Germinal center (tissue), 1 donor: ENCODE measurements around the gene ABRAXAS1.

ENCODE experiments used
- DNase-seq: peaks from one replicate; pipeline ENCODE4 v3.0.0; 2012; ENCODE audit warnings: mixed read lengths, low spot score

Gene ABRAXAS1

DNA sequence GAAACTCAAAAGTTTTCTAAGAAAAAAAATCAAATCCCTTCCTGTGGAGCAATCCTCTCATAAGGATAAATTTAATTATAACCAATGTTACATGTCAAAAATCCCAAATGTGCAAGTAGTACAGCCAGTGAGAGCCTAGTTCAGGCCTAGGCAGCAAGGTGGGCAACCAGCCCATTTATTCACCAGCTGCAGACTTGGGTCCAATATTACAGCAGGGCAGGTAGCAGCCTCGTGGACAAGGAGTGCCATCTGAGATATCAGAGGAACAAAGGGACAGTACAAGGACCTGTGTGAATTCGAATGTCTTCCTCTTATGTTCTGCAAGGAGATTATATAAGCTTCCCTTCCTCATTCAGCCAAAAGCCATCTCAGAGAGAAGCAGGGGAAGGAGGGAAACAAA lies 35.9 kb downstream of the ABRAXAS1 start:
- no peak for DNase-seq

- peak; percentile 5 for DNase-seq
Measured at GRCh38 chr4:83440899-83441298, 44.0 kb downstream of the ABRAXAS1 start.

GRCh38 chr4:83440148-83440814 lies 44.6 kb downstream of the ABRAXAS1 start:
- peak; percentile 61 for DNase-seq

DNA sequence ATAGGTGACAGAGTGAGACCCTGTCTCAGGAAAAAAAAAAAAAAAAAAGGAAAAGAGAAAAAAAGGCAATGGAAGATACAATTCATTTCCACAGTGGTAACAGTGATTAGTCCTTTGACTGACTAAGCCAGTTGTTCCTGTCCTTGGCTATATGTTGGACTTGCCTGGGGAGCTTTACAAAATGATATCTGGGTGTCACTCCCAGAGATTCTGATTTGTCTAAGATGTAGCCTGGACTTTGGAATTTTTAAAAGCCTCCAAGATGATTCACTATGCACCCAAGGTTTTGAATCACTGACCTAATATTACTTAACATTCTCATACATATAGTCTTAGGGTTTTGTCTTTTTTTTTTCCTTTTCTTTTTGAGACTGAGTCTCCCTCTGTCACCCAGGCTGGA lies 46.2 kb downstream of the ABRAXAS1 start:
- DNase-seq = no peak

DNA sequence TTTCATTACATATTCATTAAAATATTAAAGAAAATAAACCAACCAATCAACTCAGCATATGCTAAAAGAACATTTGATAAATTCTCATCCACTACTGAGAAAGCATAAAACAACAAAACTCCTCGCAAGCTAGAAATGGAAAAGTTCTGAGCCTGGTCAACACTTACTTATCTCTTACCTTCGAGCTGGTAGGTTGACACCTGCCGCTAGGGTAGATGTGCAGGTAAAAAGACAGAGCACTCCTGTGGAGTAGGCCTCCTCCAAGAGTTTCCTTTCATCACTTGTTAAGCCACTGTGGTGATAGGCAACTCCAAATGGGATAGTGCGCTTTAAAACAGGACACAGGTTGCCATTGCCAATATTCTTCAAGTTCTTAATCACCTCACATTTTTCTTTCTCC lies 48.2 kb downstream of the ABRAXAS1 start:
- no peak for DNase-seq

DNA sequence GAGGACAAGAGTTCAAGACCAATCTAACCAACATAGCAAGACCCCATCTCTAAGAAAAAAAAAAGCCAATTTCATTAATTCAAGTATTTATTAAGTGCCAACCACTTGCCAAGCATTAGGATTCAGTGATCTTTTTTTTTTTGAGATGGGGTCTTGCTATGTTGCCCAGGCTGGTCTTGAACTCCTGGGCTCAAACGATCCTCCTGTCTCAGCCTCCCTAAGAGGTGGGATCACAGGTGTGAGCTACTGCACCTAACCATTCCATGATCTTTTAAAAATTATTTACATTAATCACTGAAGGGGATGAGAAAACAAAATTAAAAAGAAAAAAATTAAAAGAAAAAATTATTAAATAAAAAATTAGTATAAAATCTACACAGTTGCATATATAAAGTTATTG lies 53.7 kb downstream of the ABRAXAS1 start:
- DNase-seq = no peak

- DNase-seq = no peak
Measured at GRCh38 chr4:83418211-83418610, 66.7 kb downstream of the ABRAXAS1 start.

- DNase-seq = no peak
Measured at GRCh38 chr4:83417566-83417965, 67.3 kb downstream of the ABRAXAS1 start.

GRCh38 chr4:83413676-83414075 lies 71.2 kb downstream of the ABRAXAS1 start:
- no peak for DNase-seq
